Measurements from ENCODE around the gene NUP85. TPM values are rescaled to one million over a fixed set of nuclear protein-coding genes. Genes with fewer than 3 reads are reported as not detected.
"Not testable (repeated sequence)": the region's sequence is repeated elsewhere in the genome, so short reads cannot be mapped to it uniquely, and the experiment has no call there.

NUP85 gene
- polyA plus RNA-seq, 2 of the 4 experiments (the other 2 are of a cell fraction) = 83.4 to 110 TPM

GRCh38 chr17:75252039-75252816 lies 46.7 kb downstream of the NUP85 start:
- FAIRE-seq (no peak), ATAC-seq (no peak; a peak in 2 of 6 replicates), DNase-seq (ENCODE audit: low read depth in 1 of 2, low spot score in 1 of 2) (no peak)
- ChIA-PET POLR2A (interaction anchor here (1.0 kb wide), 1 partner anchor 9 kb away, joined by 4 read pairs; the partner anchor contains the start of genes GGA3 and MRPS7), CTCF (interaction anchor here (2.8 to 7.3 kb wide), 2 partner anchors 14 to 18 kb away, joined by 10 to 112 read pairs; partner anchors contain the start of gene MIF4GD)
- 91% methylated on average over 8 of the region's 8 CpGs for WGBS (ENCODE audit: missing lambda C conversion rate)
- no peaks in the 10 kb centered on the region for H3K9me3 ChIP-seq
- no peak overlapping the region for H3K4me3 ChIP-seq
- H3K4me2 ChIP-seq = no peak overlapping the region
- no peak overlapping the region for H3K27ac ChIP-seq
- H3K4me1 ChIP-seq = no peaks in the 10 kb centered on the region
- TF ChIP-seq POLR2A (IDR thresholded peaks at IDR 0.05; ENCODE audit: low read length) (no peak), EHF (CRISPR knock-in tag; IDR thresholded peaks at IDR 0.05) (no peak), RAD21 (conservative IDR thresholded peaks at IDR 0.05 in 1 of 2, IDR thresholded peaks at IDR 0.05 in 1 of 2) (no peak), MAFK (IDR thresholded peaks at IDR 0.05; ENCODE audit: partially characterized antibody) (no peak), MAZ (IDR thresholded peaks at IDR 0.05; ENCODE audit: borderline replicate concordance, low read depth, low read length) (no peak)

GRCh38 chr17:75255954-75256698 lies 50.6 kb downstream of the NUP85 start:
- POLR2A ChIA-PET; H3K27ac ChIP-seq; ATAC-seq; FAIRE-seq; H3K4me2 ChIP-seq; CTCF ChIA-PET; DNase-seq (ENCODE audit: low read depth in 1 of 2, low spot score in 1 of 2); H3K9me3 ChIP-seq; H3K4me3 ChIP-seq: not testable (repeated sequence)
- 89% methylated on average over 11 of the region's 11 CpGs for WGBS (ENCODE audit: missing lambda C conversion rate)
- H3K4me1 ChIP-seq = peaks cover 12% of the 10 kb centered on the region; the same call in 2 of the 3 replicates

GRCh38 chr17:75257228-75257627 lies 51.7 kb downstream of the NUP85 start:
- H3K4me2 ChIP-seq; H3K9me3 ChIP-seq; FAIRE-seq; H3K4me3 ChIP-seq; POLR2A ChIA-PET; ATAC-seq; CTCF ChIA-PET; H3K27ac ChIP-seq; DNase-seq (ENCODE audit: low read depth in 1 of 2, low spot score in 1 of 2): not testable (repeated sequence)
- peaks cover 12% of the 10 kb centered on the region; the same call in 2 of the 3 replicates for H3K4me1 ChIP-seq
- WGBS (ENCODE audit: missing lambda C conversion rate) = 38% methylated on average over 2 of the region's 2 CpGs

GRCh38 chr17:75260641-75261335 lies 55.3 kb downstream of the NUP85 start:
- ChIA-PET CTCF (interaction anchor here (0.7 to 6.2 kb wide), 12 partner anchors 10 to 337 kb away, joined by 3 to 102 read pairs (median 6); partner anchors contain the start of genes MIF4GD, NUP85 and OTOP2), POLR2A (interaction anchor here (0.5 to 3.8 kb wide), 17 partner anchors 9 to 226 kb away, joined by 3 to 86 read pairs (median 4); partner anchors contain the start of genes MIF4GD, NT5C, NUP85 and SLC25A19)
- Histone ChIP-seq H3K4me1 (peaks cover 22% of the 10 kb centered on the region), H3K4me2 (peak overlapping the region; percentile 97), H3K9me3 (no peaks in the 10 kb centered on the region), H3K27ac (peak overlapping the region; percentile 96), H3K4me3 (peak overlapping the region; percentile 97)
- ATAC-seq (peak; percentile 35 to 58), FAIRE-seq (no peak), DNase-seq (ENCODE audit: low read depth in 1 of 2, low spot score in 1 of 2) (no peak)
- TF ChIP-seq CTCF (IDR thresholded peaks at IDR 0.05) = 0 out of 3 replicates have a peak, but pooled peaks have one; percentile 20
- TF ChIP-seq POLR2A (IDR thresholded peaks at IDR 0.05; ENCODE audit: low read length) = no peak
- TF ChIP-seq HOXB5 (CRISPR knock-in tag; IDR thresholded peaks at IDR 0.05) = 0 out of 2 replicates have a peak, but pooled peaks have one; percentile 23
- TF ChIP-seq TP53 (CRISPR knock-in tag; IDR thresholded peaks at IDR 0.05) = no peak
- peak; percentile 79; the same call in 1 of the 2 replicates for TF ChIP-seq KDM5A (IDR thresholded peaks at IDR 0.05)
- 7% methylated on average over 20 of the region's 31 CpGs for WGBS (ENCODE audit: missing lambda C conversion rate)

Measured in A549 (cell line).